ENCODE results near the gene DUSP6. TPM values are rescaled to one million over a fixed set of nuclear protein-coding genes. Genes with fewer than 3 reads are reported as not detected.
A peak's percentile ranks its signal among the peaks of the same experiment; 100 is the strongest.

Gene DUSP6
- total and polyA plus RNA-seq, 12 donors = 9.4 to 43.4 (median 24.8) TPM

DNA sequence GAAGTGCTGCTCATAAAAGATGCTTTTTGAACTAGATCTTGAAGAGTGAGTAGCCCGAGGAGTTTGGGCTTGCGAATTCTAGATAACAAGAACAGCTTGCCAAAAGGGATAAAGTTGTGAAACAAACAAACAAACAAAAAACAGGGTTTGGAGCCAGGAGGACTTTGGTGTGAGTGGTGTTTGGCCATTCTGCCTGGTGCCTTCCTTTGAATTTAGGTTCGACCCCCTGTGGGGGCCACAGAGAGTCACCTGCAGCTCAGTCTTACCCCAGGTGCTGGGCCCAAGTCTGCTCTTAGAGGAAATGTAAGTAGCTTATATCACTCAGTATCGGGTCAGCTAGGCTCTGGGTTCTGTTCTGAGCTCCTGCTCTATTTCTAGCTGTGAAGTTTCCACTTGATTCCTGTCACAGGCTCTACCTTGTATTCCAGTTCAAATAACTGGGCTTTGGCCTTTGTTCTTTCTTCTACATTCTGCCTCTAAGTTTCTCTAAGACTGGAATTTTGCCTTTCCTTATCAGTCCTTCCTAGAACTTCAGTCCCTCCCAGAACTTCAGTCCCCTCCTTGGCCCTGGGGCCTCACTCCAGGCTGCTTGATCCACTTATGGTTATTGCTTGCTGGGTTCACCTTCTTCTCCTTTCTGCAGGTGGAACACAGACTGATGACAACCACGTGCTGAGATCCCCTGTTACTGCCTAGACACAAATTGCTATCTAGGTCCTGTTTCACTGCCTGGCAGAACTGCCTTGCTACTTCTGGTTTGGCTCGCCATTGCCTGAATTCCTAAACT, 20.5 kb upstream of the DUSP6 start:
- H3K4me1 ChIP-seq = peaks cover 10 to 51% (median 26%) of the 10 kb centered on the region in 9 donors
- 67 to 69% methylated on average over 6 of the region's 6 CpGs for WGBS, 2 donors
- H3K27me3 ChIP-seq = no peaks in the 10 kb centered on the region
- H3K4me3 ChIP-seq = no peak overlapping the region
- H3K9me3 ChIP-seq = no peaks in the 10 kb centered on the region
- TF ChIP-seq, protein P1, sequence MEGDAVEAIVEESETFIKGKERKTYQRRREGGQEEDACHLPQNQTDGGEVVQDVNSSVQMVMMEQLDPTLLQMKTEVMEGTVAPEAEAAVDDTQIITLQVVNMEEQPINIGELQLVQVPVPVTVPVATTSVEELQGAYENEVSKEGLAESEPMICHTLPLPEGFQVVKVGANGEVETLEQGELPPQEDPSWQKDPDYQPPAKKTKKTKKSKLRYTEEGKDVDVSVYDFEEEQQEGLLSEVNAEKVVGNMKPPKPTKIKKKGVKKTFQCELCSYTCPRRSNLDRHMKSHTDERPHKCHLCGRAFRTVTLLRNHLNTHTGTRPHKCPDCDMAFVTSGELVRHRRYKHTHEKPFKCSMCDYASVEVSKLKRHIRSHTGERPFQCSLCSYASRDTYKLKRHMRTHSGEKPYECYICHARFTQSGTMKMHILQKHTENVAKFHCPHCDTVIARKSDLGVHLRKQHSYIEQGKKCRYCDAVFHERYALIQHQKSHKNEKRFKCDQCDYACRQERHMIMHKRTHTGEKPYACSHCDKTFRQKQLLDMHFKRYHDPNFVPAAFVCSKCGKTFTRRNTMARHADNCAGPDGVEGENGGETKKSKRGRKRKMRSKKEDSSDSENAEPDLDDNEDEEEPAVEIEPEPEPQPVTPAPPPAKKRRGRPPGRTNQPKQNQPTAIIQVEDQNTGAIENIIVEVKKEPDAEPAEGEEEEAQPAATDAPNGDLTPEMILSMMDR (IDR thresholded peaks at IDR 0.05) = no peak
- peak overlapping the region in 9 of 10 donors; percentile 16 to 79 (median 65) for H3K27ac ChIP-seq
- no peak for DNase-seq
- intact Hi-C loops (cut with DNase I) = loop anchor here in 1 of 10 donors (2.0 kb wide), 1 partner anchor 18 kb away; no protein-coding TSS in a partner anchor
- no peaks in the 10 kb centered on the region for H3K36me3 ChIP-seq
- ATAC-seq = peak in 6 of 8 donors; percentile 40 to 71 (median 64)

DNA sequence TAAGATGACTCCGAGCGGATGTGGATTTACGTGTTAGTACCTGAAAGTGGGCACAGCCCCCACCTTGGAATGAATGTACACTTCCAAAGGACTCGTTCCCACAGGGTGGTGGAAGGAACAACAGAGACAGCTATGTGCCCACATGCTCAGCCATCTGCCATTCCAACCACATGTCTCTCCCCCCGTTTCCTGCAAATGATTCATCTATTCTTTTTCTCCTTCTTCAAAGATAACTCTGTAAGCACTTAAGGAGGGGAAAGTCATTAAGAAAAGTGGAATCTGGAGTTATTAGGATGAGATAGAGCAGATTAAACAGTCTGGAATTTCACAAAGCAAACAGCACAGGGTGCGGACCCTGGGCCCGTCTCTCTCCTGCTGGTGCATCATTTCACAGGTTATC, 18.5 kb upstream of the DUSP6 start:
- no peak for ATAC-seq
- intact Hi-C loops (cut with DNase I) = no loop called here
- peaks cover 9 to 44% (median 26%) of the 10 kb centered on the region in 9 donors for H3K4me1 ChIP-seq

DNA sequence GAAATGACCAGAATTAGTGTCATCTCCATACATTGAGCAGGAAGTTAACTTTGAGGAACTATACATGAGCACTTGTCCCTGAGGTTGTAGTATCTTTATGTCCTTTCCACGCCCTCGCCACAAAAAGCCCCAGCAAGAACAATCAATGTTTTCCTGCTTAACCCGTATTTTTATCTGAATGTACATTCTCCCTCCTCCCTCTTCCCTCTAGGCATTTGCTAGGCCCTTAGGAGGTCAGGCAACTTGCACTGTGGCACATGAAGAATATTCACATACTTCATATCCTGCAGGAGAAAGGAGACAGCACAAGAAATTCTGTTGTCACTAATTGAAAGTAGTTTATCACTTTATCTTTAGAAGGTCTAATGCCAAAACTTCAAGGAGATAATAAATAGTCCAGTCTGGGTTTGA, 18.1 kb upstream of the DUSP6 start:
- ATAC-seq = no peak
- no peak for DNase-seq
- TF ChIP-seq, protein P1 (IDR thresholded peaks at IDR 0.05) = no peak
- no peaks in the 10 kb centered on the region for H3K27me3 ChIP-seq
- H3K27ac ChIP-seq = no peak overlapping the region
- intact Hi-C loops (cut with DNase I) = no loop called here
- H3K9me3 ChIP-seq = no peaks in the 10 kb centered on the region
- H3K4me1 ChIP-seq = peaks cover 6 to 39% (median 26%) of the 10 kb centered on the region in 9 donors
- 79 to 81% methylated on average over 3 of the region's 3 CpGs for WGBS, 2 donors
- H3K4me3 ChIP-seq = no peak overlapping the region
- no peaks in the 10 kb centered on the region for H3K36me3 ChIP-seq

More for the DNA sequence above, 18.5 kb upstream of the DUSP6 start:
- H3K4me3 ChIP-seq = no peak overlapping the region
- H3K27ac ChIP-seq = no peak overlapping the region
- H3K27me3 ChIP-seq = no peaks in the 10 kb centered on the region
- no peaks in the 10 kb centered on the region for H3K9me3 ChIP-seq
- DNase-seq = no peak
- H3K36me3 ChIP-seq = no peaks in the 10 kb centered on the region
- 87% methylated on average over 7 of the region's 7 CpGs for WGBS, 2 donors
- TF ChIP-seq, protein P1 (IDR thresholded peaks at IDR 0.05) = no peak

DNA sequence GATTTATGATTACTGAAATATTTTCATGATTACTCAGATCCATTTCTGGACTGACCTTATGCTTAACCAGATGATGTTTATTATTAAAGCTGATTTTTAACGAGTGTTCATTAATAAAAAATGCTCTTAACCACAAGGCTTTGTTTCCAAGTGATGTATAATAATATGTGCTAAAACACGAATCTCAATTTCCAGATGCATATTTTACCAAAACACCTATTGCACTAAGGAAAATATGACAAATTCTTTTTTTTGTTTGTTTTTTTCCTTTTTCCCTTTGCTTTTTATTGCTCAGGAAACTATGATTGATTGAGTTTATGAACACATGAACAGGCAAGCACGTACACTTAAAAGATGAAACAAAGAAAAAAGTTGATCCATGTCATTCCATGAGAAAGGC, 16.9 kb upstream of the DUSP6 start:
- no peak overlapping the region for H3K4me3 ChIP-seq
- no peaks in the 10 kb centered on the region for H3K9me3 ChIP-seq
- intact Hi-C loops (cut with DNase I) = no loop called here
- WGBS, 2 donors = 91 to 95% methylated on average over 3 of the region's 3 CpGs
- no peaks in the 10 kb centered on the region for H3K36me3 ChIP-seq
- no peak for DNase-seq
- H3K27me3 ChIP-seq = no peaks in the 10 kb centered on the region
- no peak overlapping the region for H3K27ac ChIP-seq
- H3K4me1 ChIP-seq = peaks cover 4 to 37% (median 21%) of the 10 kb centered on the region in 9 donors
- ATAC-seq = no peak
- TF ChIP-seq, protein P1 (IDR thresholded peaks at IDR 0.05) = no peak

All from heart right ventricle (tissue), 16 donors.